Breast epithelium (tissue), 3 donors: Measurements from ENCODE around the gene LSM11.

Experiments
- CTCF ChIP-seq, 3 donors: fragments of 450-650 bp; IDR thresholded peaks; one replicate each; pipeline ENCODE4 v1.5.1; 2016 to 2017; ENCODE audit warnings: antibody characterized with exemption in 3 of 3, mild to moderate bottlenecking in 3 of 3, moderate library complexity in 3 of 3
- POLR2A ChIP-seq: fragments of 450-650 bp; IDR thresholded peaks from one replicate; pipeline ENCODE4 v1.6.1; 2016; ENCODE audit warnings: antibody characterized with exemption, mild to moderate bottlenecking, moderate library complexity
- POLR2AphosphoS5 ChIP-seq, 3 donors: sonication (generic); formaldehyde crosslinking; IDR thresholded peaks; one replicate each; pipeline ENCODE4 v1.6.1; 2017; ENCODE audit warnings: antibody characterized with exemption in 3 of 3

GRCh38 chr5:157713830-157714595, 29.5 kb upstream of the LSM11 start:
- TF ChIP-seq CTCF (IDR thresholded peaks at IDR 0.05), result no peak
- TF ChIP-seq POLR2A, result no peak
- TF ChIP-seq POLR2AphosphoS5 (IDR thresholded peaks at IDR 0.05), result no peak
